OCI-LY3 (cell line): ENCODE results near the gene RAP1A.

Source experiments
- CTCF ChIP-seq: fragments of 200-600, 300-600 bp; sonication (generic); IDR thresholded peaks from 2 replicates; pipeline ENCODE4 v1.5.1; 2014; ENCODE audit warnings: antibody characterized with exemption, low read length, low read depth
- EZH2phosphoT487 ChIP-seq: fragments of 200-600 bp; shearing (Covaris generic); IDR thresholded peaks from 2 replicates; pipeline ENCODE4 v1.6.1; 2018; ENCODE audit warnings: antibody characterized with exemption, mixed run types, low read depth

GRCh38 chr1:111732718-111733117 is 113.1 kb downstream of the RAP1A start:
- TF ChIP-seq CTCF (no peak), EZH2phosphoT487 (no peak)
